DOHH2 (cell line): ENCODE results near the gene FTCD.

ENCODE experiments used
- CTCF ChIP-seq: fragments of 200-600 bp; sonication (generic); IDR thresholded peaks from one replicate; pipeline ENCODE4 v1.5.1; 2014; ENCODE audit warnings: antibody characterized with exemption, mild to moderate bottlenecking, low read depth, low read length; ENCODE audit not compliant: poor library complexity, severe bottlenecking
- EZH2phosphoT487 ChIP-seq: fragments of 200-600 bp; sonication (generic); IDR thresholded peaks from 2 replicates; pipeline ENCODE4 v1.6.1; 2017; ENCODE audit warnings: borderline replicate concordance, mild to moderate bottlenecking, antibody characterized with exemption, low read length, moderate library complexity, mixed read lengths

GRCh38 chr21:46191257-46191685, 35.9 kb upstream of the FTCD start:
- TF ChIP-seq CTCF (no peak), EZH2phosphoT487 (no peak)
